IMR-90 (cell line): Measurements from ENCODE around the gene ZC3H4. TPM values are rescaled to one million over a fixed set of nuclear protein-coding genes. Genes with fewer than 3 reads are reported as not detected.

Experiments
- ATAC-seq: fragments of 200-7000 bp; cut with Tn5 transposase; 2 replicates; pipeline ENCODE4 v1.9.1; 2020; ENCODE audit warnings: low read depth, mild to moderate bottlenecking, moderate library complexity
- BruUV-seq: library from RNA; stranded (reverse); fragments of 400-500 nt; replicated peaks from 2 replicates; lab custom pipeline; 2021; lab: Mats Ljungman, UMichigan
- CTCF ChIA-PET: fragments of 300-600 bp; formaldehyde crosslinking; extraction: SDS; loops from one replicate; lab custom pipeline; 2021; ENCODE audit warnings: antibody characterized with exemption; lab: Yijun Ruan, JAX
- POLR2A ChIA-PET: fragments of 300-600 bp; sonication (Branson Sonifier 250); formaldehyde crosslinking; loops from one replicate; lab custom pipeline; 2022; ENCODE audit warnings: antibody characterized with exemption; ENCODE audit not compliant: unreplicated experiment; lab: Charles Lee
- DNase-seq: peaks from one replicate; pipeline ENCODE4 v3.0.0; 2013
- H2AFZ ChIP-seq: replicated peaks from 2 replicates; pipeline ENCODE3; 2013; ENCODE audit warnings: low read length, mild to moderate bottlenecking; ENCODE audit not compliant: poor library complexity
- H2AK5ac ChIP-seq: 2 replicates; pipeline ENCODE4 v1.6.1; 2013; ENCODE audit warnings: low read depth, low read length, inconsistent platforms
- H2AK9ac ChIP-seq: replicated peaks from 2 replicates; pipeline ENCODE3; 2013; ENCODE audit warnings: mild to moderate bottlenecking, low read depth, low read length, moderate library complexity; ENCODE audit not compliant: poor library complexity
- H2BK120ac ChIP-seq: 2 replicates; pipeline ENCODE4 v1.6.1; 2013; ENCODE audit warnings: low read depth, low read length, inconsistent platforms
- H2BK15ac ChIP-seq: 3 replicates; pipeline ENCODE4 v1.6.1; 2013; ENCODE audit warnings: low read depth, low read length, inconsistent platforms
- H2BK20ac ChIP-seq: 2 replicates; pipeline ENCODE4 v1.6.1; 2013; ENCODE audit warnings: low read depth, mild to moderate bottlenecking, inconsistent platforms, low read length, moderate library complexity
- H2BK5ac ChIP-seq: 2 replicates; pipeline ENCODE4 v1.6.1; 2013; ENCODE audit warnings: mild to moderate bottlenecking, low read depth, low read length, inconsistent platforms; ENCODE audit not compliant: poor library complexity, severe bottlenecking
- H3K14ac ChIP-seq: replicated peaks from 2 replicates; pipeline ENCODE4 v1.6.1; 2013; ENCODE audit warnings: low read depth, low read length, inconsistent platforms
- H3K18ac ChIP-seq: 2 replicates; pipeline ENCODE4 v1.6.1; 2013; ENCODE audit warnings: low read depth, low read length, control low read depth
- H3K23ac ChIP-seq: 2 replicates; pipeline ENCODE4 v1.6.1; 2013; ENCODE audit warnings: low read depth, low read length, inconsistent platforms
- H3K27ac ChIP-seq: 2 replicates; pipeline ENCODE4 v1.5.1; 2013; ENCODE audit warnings: mild to moderate bottlenecking, control low read depth, low read length; ENCODE audit not compliant: insufficient read depth
- H3K27me3 ChIP-seq: 2 replicates; pipeline ENCODE4 v1.6.1; 2013; ENCODE audit warnings: low read length; ENCODE audit not compliant: control insufficient read depth, insufficient read depth
- H3K36me3 ChIP-seq: 2 replicates; pipeline ENCODE4 v1.6.1; 2013; ENCODE audit warnings: low read length, mixed read lengths; ENCODE audit not compliant: control insufficient read depth, insufficient read depth
- H3K4ac ChIP-seq: 2 replicates; pipeline ENCODE4 v1.6.1; 2013; ENCODE audit warnings: low read depth, low read length, inconsistent platforms
- H3K4me1 ChIP-seq: 2 replicates; pipeline ENCODE4 v1.6.1; 2013; ENCODE audit warnings: low read length, mixed read lengths; ENCODE audit not compliant: control insufficient read depth, insufficient read depth
- H3K4me2 ChIP-seq: 2 replicates; pipeline ENCODE4 v1.6.1; 2013; ENCODE audit warnings: low read depth, mild to moderate bottlenecking, control low read depth, low read length, moderate library complexity
- H3K4me3 ChIP-seq: 2 replicates; pipeline ENCODE4 v1.5.1; 2013; ENCODE audit warnings: low read depth, mild to moderate bottlenecking, control low read depth, low read length, moderate library complexity; ENCODE audit not compliant: insufficient read depth
- H3K56ac ChIP-seq: 2 replicates; pipeline ENCODE4 v1.6.1; 2013; ENCODE audit warnings: low read length, inconsistent platforms; ENCODE audit not compliant: insufficient read depth; ENCODE audit errors: extremely low read depth
- H3K79me1 ChIP-seq, 2 experiments: 2 replicates each; pipeline ENCODE4 v1.6.1; 2013; ENCODE audit warnings: low read length in 2 of 2, inconsistent platforms in 1 of 2, low read depth in 1 of 2
- H3K9ac ChIP-seq: 2 replicates; pipeline ENCODE4 v1.6.1; 2013; ENCODE audit warnings: low read depth, low read length, control low read depth
- H3K9me1 ChIP-seq: 2 replicates; pipeline ENCODE4 v1.6.1; 2013; ENCODE audit warnings: low read length, inconsistent platforms; ENCODE audit not compliant: insufficient read depth
- H3K9me3 ChIP-seq: 2 replicates; pipeline ENCODE4 v1.6.1; 2013; ENCODE audit warnings: low read length; ENCODE audit not compliant: control insufficient read depth, insufficient read depth
- H4K20me1 ChIP-seq: 2 replicates; pipeline ENCODE4 v1.6.1; 2013; ENCODE audit warnings: low read length, inconsistent platforms; ENCODE audit not compliant: insufficient read depth
- H4K5ac ChIP-seq: 2 replicates; pipeline ENCODE4 v1.6.1; 2013; ENCODE audit warnings: mild to moderate bottlenecking, low read depth, low read length, control low read depth
- H4K8ac ChIP-seq, 2 experiments: 2 replicates each; pipeline ENCODE4 v1.6.1; 2013; ENCODE audit warnings: low read depth in 2 of 2, low read length in 2 of 2, control low read depth in 1 of 2, inconsistent platforms in 1 of 2
- H4K91ac ChIP-seq: 2 replicates; pipeline ENCODE4 v1.6.1; 2013; ENCODE audit warnings: low read depth, low read length, inconsistent platforms; ENCODE audit not compliant: insufficient read depth
- FOS ChIP-seq: fragments of 150-350 bp; IDR thresholded peaks from 2 replicates; pipeline ENCODE4 v1.6.1; 2016; ENCODE audit warnings: low read depth, low read length
- MAZ ChIP-seq: IDR thresholded peaks from 2 replicates; pipeline ENCODE4 v1.6.1; 2012; ENCODE audit warnings: low read depth, mild to moderate bottlenecking, low read length, improper control_type of control experiment, moderate library complexity, borderline replicate concordance
- MXI1 ChIP-seq: IDR thresholded peaks from 2 replicates; pipeline ENCODE4 v1.6.1; 2012; ENCODE audit warnings: low read depth, mild to moderate bottlenecking, low read length, moderate library complexity, borderline replicate concordance
- NFE2L2 ChIP-seq: fragments of 150-350 bp; IDR thresholded peaks from 2 replicates; pipeline ENCODE4 v1.6.1; 2016; ENCODE audit warnings: low read depth, mild to moderate bottlenecking, low read length
- POLR2A ChIP-seq: IDR thresholded peaks from 2 replicates; pipeline ENCODE4 v1.6.1; 2012; ENCODE audit warnings: mild to moderate bottlenecking, low read depth, low read length
- RAD21 ChIP-seq: IDR thresholded peaks from 2 replicates; pipeline ENCODE4 v1.6.1; 2012; ENCODE audit warnings: low read length, improper control_type of control experiment
- RFX5 ChIP-seq: IDR thresholded peaks from 2 replicates; pipeline ENCODE4 v1.8.0; 2012; ENCODE audit warnings: low read depth, mild to moderate bottlenecking, low read length, moderate library complexity
- USF2 ChIP-seq: fragments of 150-350 bp; IDR thresholded peaks from 2 replicates; pipeline ENCODE4 v1.6.1; 2017; ENCODE audit warnings: mild to moderate bottlenecking, antibody characterized with exemption, low read length, low read depth
- WGBS, 2 experiments: methylation state at CpG; one replicate each; pipeline versions ENCODE4 v1.1.5 to v1.1.7; 2013; ENCODE audit warnings: missing lambda C conversion rate in 2 of 2; ENCODE audit not compliant: insufficient read length in 1 of 2; ENCODE audit errors: extremely low coverage in 2 of 2; 5-methylcytosine and 5-hydroxymethylcytosine counted together
- dilution Hi-C: fragments of 300-500 bp; cut with HindIII; formaldehyde crosslinking; loops from one replicate; pipeline ENCODE4 v1.14.3; 2018; ENCODE audit warnings: low sequenced_read_pairs; ENCODE audit not compliant: unreplicated experiment
- in situ Hi-C: fragments of 300-500 bp; cut with MboI; formaldehyde crosslinking; loops from 3 replicates; pipeline ENCODE4 v1.14.3; 2019; ENCODE audit warnings: low sequenced_read_pairs, inconsistent platforms, mixed read lengths
- intact Hi-C: fragments of 100-400 bp; cut with micrococcal nuclease; formaldehyde crosslinking; loops from 2 replicates; pipeline ENCODE4 v1.10.0; 2022
- polyA plus RNA-seq, 3 experiments: library from polyadenylated mRNA; depleted of rRNA; stranded (reverse); fragments of >200 nt; gene quantifications; 2 replicates each; pipeline ENCODE4 v1.2.3, GENCODE V29; 2012; ENCODE audit warnings: low replicate concordance in 1 of 3
- total RNA-seq: library from RNA; depleted of rRNA; stranded (reverse); fragments of >200 nt; gene quantifications from 2 replicates; pipeline ENCODE4 v1.2.3, GENCODE V29; 2012
- TF ChIP-seq, protein P1 (sequence below): fragments of 150-350 bp; IDR thresholded peaks from 2 replicates; pipeline ENCODE4 v1.6.1; 2016; ENCODE audit warnings: low read depth, mild to moderate bottlenecking, low read length, moderate library complexity, borderline replicate concordance

ZC3H4 gene
- total and polyA plus RNA-seq, 2 of the 4 experiments (the other 2 are of a cell fraction) = 3.9 to 8.9 TPM

DNA sequence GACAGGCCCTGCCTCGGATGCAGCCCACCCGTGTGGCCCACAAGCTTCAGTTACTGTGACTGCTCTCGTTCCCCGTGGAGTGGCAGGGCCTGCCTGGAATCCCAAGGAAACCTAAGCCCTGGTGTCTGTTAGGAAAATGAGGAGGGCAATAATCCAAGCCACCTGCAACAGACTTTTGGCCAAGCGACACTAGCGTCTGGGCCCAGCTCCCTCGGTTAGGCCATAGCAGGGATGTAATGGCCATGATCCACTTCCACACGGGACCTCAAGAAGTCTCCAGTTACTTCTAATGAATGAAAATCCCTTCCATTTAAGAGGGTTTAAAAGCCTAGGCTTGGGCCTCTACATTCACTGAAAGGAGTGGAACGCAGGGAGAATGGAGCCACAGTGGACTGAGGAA lies 8.9 kb downstream of the ZC3H4 start:
- BruUV-seq = no TSS peak

More for the DNA sequence above, 8.9 kb downstream of the ZC3H4 start:
- no peak overlapping the region for H2BK5ac ChIP-seq
- H2BK20ac ChIP-seq = no peak overlapping the region
- dilution Hi-C loops = no loop called here
- no peak overlapping the region for H2AFZ ChIP-seq
- H2AK5ac ChIP-seq = no peak overlapping the region
- peaks cover 27 to 85% of the 10 kb centered on the region in 2 experiments for H3K79me1 ChIP-seq
- H3K9me1 ChIP-seq = peaks cover 27% of the 10 kb centered on the region
- no peak overlapping the region for H2AK9ac ChIP-seq
- ChIA-PET POLR2A (no interaction called here), CTCF (no interaction called here)
- no peak for ATAC-seq
- no peak overlapping the region for H3K9ac ChIP-seq
- 100% methylated on average over 2 of the region's 9 CpGs; no CpG with 5 or more reads in 1 of the 2 experiments for WGBS, 2 experiments
- peaks cover 23% of the 10 kb centered on the region for H3K4me1 ChIP-seq
- intact Hi-C loops = no loop called here
- H4K20me1 ChIP-seq = peaks cover 64% of the 10 kb centered on the region
- TF ChIP-seq RFX5 = no peak
- no peak for TF ChIP-seq POLR2A
- no peak for TF ChIP-seq NFE2L2
- no peak for TF ChIP-seq FOS
- no peak for TF ChIP-seq MXI1
- TF ChIP-seq, protein P1, sequence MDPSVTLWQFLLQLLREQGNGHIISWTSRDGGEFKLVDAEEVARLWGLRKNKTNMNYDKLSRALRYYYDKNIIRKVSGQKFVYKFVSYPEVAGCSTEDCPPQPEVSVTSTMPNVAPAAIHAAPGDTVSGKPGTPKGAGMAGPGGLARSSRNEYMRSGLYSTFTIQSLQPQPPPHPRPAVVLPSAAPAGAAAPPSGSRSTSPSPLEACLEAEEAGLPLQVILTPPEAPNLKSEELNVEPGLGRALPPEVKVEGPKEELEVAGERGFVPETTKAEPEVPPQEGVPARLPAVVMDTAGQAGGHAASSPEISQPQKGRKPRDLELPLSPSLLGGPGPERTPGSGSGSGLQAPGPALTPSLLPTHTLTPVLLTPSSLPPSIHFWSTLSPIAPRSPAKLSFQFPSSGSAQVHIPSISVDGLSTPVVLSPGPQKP = no peak
- TF ChIP-seq USF2 = no peak
- no peak for TF ChIP-seq MAZ
- TF ChIP-seq RAD21 = no peak
- H3K27me3 ChIP-seq = no peaks in the 10 kb centered on the region
- in situ Hi-C loops = no loop called here
- H3K27ac ChIP-seq = no peak overlapping the region
- no peak overlapping the region for H3K4me3 ChIP-seq
- H3K23ac ChIP-seq = no peak overlapping the region
- H4K5ac ChIP-seq = no peak overlapping the region
- H3K9me3 ChIP-seq = no peaks in the 10 kb centered on the region
- H2BK120ac ChIP-seq = no peak overlapping the region
- no peak overlapping the region for H3K14ac ChIP-seq
- DNase-seq = no peak
- no peaks in the 10 kb centered on the region for H3K36me3 ChIP-seq
- H3K4ac ChIP-seq = no peak overlapping the region
- H3K18ac ChIP-seq = no peak overlapping the region
- no peak overlapping the region for H4K91ac ChIP-seq
- H3K56ac ChIP-seq = no peak overlapping the region
- no peak overlapping the region for H2BK15ac ChIP-seq
- no peak overlapping the region for H4K8ac ChIP-seq
- H3K4me2 ChIP-seq = no peak overlapping the region
